SIG-M5 (cell line): ENCODE data around the gene TRMU.
"Not testable (repeated sequence)": the region's sequence is repeated elsewhere in the genome, so short reads cannot be mapped to it uniquely, and the experiment has no call there.

Source experiments
- DNase-seq: peaks from one replicate; lab custom pipeline; 2025; lab: John Stamatoyannopoulos, UW

TRMU gene

DNA sequence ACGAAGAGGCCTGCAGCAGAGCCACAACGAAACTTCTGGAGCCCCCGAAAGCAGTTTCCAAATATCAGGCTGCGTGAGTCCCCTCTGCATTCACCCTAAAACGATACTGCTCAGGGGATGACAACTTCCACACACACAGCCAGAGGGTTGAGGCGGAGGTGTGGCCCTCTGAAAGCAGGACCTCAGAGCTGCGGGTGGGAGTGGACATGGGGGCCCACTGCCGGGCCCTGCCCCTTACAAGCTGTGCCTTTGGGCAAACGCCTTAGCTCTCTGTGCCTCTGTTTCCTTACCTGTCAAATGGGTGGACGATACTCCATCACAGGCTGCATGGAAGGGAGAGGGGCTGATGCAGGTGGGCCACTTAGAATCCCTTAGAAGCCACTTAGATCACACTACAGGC is 53.1 kb downstream of the TRMU start:
- DNase-seq, result no peak

DNA sequence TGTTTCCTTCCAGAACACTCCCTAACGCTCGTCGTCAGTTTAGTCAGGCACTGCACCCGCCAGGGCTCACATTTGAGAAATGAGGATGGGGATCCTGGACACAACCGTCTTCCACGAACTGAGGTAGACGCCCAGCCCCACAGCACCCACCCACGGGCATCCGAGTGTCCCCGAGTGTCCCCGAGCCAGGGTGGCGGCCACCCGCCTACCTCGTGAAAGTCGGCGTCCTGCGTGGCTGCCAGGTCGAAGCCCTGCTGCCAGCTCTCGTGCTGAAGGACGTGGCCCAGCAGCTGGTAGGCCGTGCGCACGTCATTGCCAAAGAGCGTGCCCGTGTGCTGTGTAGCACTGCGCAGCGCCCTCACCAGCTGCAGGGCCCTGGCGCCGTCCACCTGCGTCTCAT is 53.6 kb downstream of the TRMU start:
- no peak for DNase-seq

DNA sequence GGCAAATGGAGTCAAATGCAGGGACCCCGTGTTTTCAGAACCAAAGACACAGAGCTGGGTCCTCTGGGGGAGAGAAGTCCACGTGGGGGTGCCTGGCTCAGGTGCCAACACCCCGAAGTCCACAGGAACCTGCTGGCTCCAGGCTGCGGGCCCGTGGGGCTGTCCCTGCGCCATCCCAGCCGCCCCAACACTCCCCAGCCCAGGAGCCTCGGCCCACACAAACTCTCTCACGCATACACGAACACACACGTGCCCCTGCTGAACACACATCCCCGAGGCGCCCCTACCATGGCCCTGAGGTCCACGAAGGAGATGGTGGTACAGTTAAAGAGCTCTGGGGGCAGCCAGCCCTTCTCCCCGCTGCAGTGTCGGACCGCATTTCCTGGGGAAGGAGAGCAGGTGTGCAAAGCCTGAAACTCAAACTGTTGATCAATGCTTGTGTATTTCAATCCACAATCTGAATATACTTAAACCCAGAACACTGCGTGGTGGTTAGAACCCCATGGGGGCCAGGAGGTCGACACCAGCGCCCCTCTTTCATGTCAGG is 54.7 kb downstream of the TRMU start:
- DNase-seq, result no peak

DNA sequence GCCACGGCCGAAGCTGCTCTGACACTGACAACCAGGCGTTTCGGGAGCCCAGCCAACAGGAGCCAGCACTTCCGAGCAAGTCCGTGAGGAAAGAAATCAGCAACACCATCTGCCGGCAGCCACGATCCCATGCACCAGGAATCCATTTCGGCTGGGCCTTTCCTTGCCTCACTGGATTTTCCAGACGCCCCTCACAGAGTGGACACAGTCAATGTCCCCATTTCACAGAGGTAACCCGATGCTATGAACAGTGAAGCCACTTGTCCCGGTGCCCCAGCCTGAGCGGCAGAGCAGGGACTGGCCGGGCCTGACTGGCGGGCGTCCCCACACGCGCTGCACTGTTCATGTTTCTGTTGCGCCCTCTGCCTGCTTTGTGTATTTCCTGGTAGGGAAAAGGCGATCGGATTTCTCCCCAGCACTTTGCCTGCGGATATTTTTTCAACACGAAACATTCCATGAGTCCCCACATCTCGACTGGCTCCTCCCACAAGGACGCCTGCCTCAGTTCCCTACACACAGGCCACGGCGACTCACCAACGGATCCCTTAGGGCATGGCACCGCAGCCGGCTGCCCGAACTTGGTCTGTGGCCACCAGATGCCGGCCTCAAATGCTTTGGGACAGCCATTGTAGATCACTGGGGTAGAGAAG is 55.3 kb downstream of the TRMU start:
- DNase-seq, result no peak

DNA sequence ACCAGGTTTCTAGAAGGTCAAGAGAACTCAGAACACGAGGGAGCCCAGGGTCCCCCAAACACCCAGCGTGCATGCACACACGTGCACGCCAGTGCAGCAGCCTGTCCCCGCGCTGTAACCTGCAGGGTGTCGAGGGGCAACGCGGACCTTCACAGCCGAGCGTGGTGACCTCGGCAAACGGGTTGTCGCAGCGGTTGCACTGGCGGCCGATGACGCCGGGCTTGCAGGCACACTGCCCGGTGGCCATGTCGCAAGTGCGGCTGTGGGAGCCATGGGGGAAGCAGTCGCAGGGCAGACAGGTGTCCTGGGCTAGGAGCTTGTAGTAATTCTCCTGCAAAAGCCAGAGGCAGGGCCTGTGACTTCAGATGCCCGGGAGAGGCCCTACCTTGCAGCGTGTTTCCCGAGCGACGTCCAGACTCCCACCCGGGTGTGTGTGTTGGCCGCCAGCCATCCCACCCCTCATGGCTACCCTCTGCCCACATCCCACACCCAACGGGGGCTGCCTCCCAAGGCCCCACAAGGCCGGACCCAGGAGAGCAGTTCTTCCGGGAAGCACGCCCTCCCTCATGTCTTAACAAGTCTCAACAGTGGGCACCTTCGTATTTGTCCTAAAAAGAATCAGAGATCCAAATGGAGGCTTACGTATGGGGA is 56.1 kb downstream of the TRMU start:
- no peak for DNase-seq

DNA sequence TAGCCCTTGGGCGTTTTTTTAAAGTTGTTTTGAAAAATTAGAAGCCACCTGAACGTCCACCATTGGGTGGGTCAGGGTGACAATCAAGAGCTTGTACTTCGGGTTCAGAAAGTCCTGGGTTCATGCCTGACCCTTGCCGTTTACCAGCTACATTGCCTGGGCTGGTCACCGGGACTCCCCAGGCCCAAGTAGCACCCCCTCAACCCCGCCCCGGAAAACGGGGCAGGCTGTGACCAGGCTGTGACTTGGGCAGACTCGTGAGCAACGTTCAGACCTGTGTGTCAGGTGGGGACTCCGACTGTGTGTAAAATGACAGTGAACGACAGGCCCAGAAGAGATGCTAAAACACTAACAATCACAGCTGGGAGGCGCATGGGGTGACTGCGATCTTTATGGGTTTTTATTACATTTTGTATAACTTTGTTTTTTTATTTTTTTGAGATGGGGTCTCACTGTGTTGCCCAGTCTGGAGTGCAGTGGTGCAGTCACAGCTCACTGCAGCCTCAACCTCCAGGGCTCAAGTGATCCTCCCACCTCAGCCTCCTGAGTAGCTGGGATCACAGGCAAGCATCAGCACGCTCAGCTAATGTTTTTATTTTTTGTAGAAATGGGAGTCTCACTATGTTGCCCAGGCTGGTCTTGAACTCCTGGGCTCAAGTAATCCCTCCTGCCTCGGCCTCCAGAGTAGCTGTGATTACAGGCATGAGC is 56.8 kb downstream of the TRMU start:
- no peak for DNase-seq

DNA sequence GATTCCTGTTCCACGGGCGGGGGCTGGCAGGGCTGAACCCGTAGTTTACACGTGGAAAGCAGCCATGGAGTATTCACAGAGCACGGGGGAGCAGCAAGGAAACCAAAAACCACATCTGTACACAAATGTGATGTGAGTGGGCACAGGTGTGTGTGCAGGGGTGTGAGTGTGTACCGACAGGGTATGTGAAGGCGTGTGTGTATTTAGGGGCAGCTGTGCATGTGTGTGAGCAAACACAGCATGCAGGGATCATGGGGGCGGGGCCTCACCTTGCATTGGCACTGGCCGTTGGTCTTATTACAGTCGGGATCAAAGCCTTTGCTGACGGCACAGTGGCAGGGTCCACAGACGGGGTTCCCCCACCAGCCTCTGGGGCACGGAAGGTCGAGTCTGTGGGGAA is 58.4 kb downstream of the TRMU start:
- no peak for DNase-seq

DNA sequence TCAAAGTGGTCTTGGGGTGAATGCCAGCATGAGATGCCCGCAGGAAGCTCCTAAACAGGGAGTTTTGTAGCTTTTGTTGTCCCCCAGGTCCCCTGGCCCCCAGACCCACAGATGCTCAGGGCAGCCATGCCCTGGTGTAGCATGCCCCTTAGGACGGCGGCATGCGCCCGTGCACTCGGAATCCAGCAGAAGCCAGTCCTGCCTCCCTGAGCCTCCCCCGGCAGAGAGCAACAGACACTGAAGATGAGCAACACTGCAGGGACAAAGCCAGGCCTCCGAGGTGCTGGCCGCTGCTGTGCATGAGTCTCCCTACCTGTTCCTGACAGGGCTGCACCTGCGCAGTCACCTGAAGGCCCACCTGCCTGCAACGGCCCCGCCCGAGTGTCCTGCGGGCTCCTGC is 59.1 kb downstream of the TRMU start:
- DNase-seq, result no peak

DNA sequence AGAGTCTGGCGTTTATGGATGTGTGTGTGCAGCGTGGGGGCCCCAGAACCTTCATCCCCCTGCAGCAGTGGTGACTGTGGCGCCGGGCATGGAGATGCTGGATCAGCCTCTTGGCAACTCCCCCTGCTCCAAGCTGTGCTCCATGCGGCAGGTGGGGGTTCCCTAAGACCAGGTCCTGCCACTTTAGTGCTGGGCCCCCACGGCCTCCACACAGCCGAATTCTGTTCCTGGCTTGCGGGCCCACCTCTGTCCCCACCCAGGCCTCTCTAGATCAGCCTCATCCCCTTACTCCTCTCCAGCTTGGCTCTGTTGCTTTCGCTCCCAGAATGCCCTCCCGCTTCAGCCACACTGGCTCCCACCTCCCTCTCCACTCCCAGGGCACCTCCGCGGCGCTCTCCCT is 59.6 kb downstream of the TRMU start:
- DNase-seq, result no peak

DNA sequence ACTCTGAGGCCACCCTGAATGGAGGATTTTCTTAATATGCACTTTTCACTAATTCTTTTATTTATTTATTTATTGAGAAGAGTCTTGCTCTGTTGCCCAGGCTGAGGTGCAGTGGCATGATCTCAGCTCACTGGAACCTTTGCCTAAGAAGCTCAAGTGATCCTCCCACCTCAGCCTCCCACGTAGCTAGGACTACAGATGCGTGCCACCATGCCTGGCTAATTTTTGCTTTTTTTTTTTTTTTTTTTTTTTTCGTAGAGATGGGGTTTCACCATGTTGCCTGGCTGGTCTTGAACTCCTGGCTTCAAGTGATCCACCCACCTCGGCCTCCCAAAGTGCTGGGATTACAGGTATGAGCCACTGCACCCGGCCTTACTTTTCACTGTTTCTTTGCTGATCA is 61.5 kb downstream of the TRMU start:
- not testable (repeated sequence) for DNase-seq

DNA sequence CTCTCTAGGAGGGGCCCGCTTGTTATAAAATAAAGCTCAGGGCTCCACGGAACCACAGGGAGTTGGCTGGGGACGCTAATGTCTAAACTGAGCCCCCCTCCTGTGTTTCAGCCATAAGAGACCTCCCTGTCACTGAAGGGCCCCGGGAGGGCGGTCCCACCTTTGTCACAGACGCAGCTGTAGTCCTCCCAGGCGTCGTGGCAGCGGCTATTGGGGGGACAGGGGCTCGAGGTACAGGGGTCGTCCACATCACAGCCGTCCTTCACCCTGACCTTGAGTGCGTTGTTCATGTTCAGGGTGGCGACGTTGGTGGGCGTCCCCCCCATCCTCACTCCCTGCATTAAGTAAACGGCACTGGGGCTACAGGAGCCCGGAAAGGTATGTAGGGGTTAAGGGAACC is 62.0 kb downstream of the TRMU start:
- no peak for DNase-seq

DNA sequence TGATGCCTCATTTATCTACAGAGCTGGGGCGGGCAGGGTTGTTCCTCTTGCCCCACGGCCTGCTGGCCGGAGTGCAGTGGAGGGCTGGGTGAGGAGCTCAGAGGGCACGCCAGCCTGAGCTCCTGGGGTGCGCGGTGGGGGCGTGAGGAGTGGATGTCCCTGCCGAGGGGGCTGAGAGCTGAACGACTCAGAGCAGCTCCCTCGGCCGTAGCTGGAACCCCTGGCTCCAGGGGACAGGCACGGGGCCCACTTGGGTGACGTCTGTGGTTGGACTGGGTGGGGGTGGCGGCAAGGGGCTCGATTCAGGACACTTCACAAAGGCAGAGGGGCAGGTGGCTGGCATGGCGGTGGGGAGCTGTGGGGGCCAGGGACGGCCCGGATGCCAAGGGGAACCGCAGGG is 62.4 kb downstream of the TRMU start:
- DNase-seq, result no peak

DNA sequence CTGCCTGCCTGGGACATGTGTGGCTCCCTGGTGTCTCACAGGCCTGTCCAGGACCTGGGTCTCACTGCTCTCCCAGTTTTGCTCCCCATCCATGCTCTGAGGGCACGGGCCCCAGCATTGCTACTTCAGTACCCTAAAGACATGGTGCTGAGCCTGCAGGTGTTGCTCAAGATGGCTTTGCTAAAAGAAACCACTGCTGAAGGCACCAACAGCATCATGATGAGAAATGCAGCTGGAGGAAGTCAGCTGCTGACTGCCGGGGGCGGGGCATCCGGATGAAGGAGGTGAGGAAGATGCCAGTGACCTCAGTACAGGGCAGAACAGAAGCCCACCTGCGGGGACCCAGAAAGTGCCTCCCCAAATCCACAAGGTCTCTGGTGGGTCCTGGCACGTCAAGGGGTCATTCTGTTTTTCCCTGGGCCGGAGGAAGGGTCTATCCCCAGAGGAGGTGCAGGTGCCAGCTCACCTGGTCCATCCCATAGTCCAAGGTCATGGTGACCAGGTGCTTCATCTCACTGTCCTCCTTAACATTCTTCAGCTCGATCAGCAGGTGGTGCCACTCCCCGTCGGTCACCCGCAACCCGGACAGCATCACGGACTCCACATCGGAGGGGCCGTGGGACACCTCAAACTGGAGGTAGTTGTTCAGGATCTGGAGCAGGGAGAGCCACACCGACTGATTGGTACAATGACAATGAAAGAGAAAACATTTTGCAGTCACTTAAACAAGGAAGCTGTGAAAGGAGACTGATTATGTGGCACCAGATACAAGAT is 63.9 kb downstream of the TRMU start:
- DNase-seq, result no peak

DNA sequence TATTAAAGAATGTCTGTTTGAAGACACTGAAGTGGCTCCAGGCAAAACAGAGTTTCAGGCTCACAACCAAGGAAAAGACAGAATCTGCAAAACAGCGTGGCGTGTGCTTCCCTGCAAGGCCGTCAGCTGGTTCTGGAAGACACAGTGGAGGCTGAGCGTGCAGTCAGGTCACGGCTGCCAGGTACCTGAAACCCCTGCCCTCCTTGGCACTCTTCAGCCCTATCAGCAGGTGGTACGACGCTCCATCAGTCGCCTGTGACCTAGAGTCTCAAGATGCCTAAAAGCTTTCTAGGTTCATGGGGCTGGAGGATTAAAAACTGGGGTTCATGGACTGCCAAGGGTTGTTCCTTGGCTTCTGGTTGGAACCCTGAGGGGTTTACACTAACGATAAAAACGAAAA is 65.9 kb downstream of the TRMU start:
- DNase-seq, result no peak

DNA sequence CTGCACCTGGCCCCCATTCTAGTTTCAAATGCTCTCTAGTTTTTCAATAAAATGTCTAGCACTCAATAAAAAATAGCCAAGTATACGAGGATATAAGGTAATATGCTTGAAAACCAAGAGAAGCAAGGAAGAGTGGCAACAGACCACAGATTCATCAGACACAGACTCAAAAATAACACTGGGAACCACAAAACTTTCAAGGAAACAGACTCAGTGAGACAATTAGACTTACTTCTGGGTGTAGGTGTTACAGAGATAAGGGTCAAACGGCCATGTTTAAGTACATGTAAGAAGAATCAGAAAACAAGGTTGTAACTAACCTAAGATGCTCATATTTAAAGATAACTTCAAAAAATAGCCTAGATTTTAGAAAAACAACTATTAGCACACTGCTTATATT is 67.0 kb downstream of the TRMU start:
- no peak for DNase-seq

DNA sequence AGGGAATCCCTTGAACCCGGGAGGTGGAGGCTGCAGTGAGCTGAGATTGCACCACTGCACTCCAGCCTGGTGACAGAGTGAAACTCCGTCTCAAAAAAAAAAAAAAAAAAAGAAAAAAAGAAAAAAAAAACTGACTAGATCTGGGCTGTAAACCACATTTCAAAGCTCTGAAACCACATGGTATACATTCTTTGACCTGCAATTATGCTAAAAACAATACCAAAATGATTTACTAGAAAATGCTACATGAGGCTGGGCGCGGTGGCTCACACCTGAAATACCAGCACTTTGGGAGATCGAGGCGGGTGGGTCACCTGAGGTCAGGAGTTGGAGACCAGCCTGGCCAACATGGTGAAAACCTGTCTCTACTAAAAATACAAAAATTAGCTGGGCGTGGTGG is 68.4 kb downstream of the TRMU start:
- not testable (repeated sequence) for DNase-seq

DNA sequence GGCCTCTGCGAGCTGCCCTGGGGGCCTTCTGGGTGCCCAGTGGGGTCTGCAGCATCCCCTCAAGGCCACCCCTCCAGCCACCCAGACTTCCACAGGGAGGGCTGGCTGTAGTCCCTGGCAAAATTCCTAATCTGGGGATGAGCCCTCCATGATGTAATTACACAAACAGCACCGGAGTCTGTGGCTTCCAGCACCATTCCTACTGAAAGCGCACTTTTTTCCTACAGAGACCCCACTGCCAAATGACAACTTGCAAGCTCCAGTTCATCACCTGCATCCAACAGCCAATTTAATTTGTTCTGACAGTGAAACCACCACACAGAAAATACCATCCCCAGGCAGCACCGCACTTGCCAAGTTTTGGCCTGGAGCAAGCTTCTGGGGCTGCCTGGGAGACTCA is 70.4 kb downstream of the TRMU start:
- no peak for DNase-seq

DNA sequence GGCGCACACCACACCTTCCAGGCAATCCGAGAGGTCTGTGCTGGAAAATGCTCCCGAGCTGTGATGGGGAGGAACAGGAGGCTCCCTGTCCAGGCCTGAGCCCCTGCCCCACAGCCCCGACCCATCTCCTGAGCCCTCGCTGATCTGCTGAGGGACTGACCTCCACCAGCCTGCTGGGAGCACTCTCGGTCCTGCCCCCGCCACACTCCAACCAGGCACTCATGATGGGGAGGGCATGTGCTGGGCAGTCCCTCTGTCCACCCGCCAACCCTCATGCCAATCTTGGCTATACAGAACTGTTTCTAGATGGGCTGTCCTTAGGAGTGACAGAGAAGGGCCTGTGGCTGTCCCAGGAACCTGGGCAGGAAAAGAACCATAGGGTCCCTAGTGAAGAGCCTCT is 70.8 kb downstream of the TRMU start:
- no peak for DNase-seq

DNA sequence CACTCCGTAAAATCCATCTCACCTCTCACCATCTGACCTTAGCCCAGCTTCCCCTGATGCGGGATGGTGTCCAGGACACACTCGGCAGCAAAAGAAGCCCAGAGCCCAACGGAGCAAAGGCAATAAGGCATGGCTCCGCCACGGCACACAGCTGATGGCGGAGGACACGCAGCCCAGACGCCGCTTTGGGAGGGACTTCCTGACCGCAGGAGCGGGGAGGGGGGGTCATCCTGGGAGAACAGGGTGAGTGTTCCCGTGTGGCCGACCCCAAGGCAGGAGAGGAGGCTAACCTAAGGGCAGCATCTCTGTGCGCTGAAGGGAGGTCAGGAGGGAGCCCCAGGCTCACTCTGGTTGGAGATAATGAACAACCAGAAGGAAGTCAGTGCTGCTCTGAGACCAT is 71.3 kb downstream of the TRMU start:
- DNase-seq, result no peak
